Muscle of back (tissue), 11 donors: Measurements from ENCODE around the gene CAMTA1. TPM values are rescaled to one million over a fixed set of nuclear protein-coding genes. Genes with fewer than 3 reads are reported as not detected.
"Not testable (repeated sequence)": the region's sequence is repeated elsewhere in the genome, so short reads cannot be mapped to it uniquely, and the experiment has no call there.

Experiments used
- DNase-seq, 3 donors: peaks; one replicate each; pipeline versions ENCODE4 v3.0.0 to v3.0.0-alpha.2; 2013
- polyA plus RNA-seq, 10 donors: library from polyadenylated mRNA; unstranded; fragments of 120-200 nt; gene quantifications; one replicate each; pipeline ENCODE4 v1.2.1, GENCODE V29; 2013; ENCODE audit not compliant: insufficient read length in 10 of 10

The CAMTA1 gene
- polyA plus RNA-seq, 10 donors = 36.4 to 49.7 (median 44.0) TPM

DNA sequence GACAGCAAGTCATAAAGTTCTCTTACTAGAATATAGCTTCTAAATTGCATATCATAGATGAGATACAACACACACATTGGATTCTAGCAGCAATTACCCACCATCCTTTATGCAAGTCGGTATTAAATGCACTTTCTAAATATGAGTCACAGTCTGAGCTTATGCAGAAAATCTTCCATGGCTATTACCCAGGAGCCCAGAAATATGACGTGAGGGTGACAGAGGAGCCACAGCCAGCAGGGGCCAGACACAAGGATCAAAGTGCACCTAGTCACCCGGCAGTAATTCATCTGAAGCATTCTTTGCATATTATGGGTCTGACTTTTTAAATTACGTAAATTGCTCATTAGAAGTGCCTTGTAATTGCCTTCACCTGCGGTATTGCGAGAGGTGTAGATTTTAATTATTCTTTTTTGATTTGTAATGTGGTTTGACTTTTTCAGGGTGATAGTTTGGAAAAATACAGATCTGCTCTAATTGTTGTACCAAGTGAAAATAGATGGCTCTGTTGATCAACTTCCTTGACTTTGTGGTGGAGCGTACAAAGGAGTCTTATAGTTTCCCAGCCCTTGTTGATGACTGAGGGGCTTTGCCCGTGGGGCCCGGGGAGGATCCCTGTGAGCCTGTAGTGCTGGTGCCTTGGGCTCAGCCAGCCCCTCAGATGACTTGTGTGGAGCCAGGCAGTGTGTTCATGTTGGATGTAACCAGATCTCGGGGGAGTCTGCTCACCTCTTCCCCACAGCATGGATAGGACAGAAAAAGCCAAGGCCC is 515.8 kb downstream of the CAMTA1 start:
- DNase-seq = peak in 1 of 3 donors; percentile 92

- peak in 1 of 3 donors; percentile 21 for DNase-seq
Measured at GRCh38 chr1:7301664-7301981, 516.4 kb downstream of the CAMTA1 start.

DNA sequence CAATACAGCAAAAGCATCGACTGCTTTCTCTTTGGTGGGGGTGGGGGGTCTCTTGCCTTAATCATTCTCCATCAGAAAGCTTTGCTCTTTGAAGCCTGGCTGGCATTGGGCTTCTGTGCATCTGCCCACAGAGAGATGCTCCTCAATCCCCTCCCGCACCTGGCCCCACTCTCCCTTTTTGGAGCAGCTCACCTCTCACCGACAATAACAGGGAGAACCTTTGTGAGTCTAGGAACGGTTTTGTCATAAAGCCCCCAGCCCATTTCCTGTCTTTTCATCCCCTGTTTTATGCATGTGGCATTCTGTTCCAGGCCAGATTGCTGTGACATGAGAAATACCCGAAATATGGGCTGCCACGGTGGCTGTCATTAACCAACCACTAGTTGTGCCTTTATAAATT is 516.9 kb downstream of the CAMTA1 start:
- no peak for DNase-seq

- no peak for DNase-seq
Measured at GRCh38 chr1:7302873-7303272, 517.6 kb downstream of the CAMTA1 start.

DNA sequence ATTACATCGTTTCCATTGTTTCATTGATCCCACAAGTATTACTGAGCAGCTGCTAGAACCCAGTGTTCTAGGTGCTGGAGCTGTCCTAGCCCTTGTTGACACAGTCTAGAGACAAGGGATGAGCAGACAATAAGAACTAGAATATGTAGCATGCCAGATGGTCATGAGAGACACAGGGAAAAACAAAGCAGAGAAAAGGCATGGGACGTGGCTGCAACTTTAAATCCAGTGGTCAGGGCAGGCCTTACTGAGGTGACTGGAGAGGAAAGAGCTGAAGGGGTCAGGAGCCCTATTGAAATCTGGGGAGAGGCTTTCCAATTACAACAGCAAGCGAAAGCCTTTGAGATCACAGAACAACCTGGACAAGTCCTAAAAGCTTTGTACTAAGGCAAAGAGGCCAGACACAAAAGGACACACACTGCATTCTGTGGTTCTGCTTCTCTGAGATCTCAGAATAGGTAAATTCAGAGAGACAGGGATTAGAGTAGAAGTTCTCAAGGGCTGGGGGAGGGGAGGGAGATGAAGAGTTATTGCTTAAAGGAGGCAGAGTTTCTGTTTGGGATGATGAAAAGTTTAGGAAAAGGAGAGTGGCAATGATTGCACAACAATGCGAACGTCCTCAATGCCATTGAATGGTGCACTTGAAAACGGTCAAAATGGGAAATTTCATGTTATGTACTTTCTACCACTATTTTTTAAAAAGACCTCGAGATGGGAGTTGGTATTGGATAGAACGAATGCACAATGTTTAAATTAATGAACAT is 518.5 kb downstream of the CAMTA1 start:
- no peak for DNase-seq

GRCh38 chr1:7313081-7313546 is 527.9 kb downstream of the CAMTA1 start:
- no peak for DNase-seq

GRCh38 chr1:7313826-7314225 is 528.6 kb downstream of the CAMTA1 start:
- no peak for DNase-seq

DNA sequence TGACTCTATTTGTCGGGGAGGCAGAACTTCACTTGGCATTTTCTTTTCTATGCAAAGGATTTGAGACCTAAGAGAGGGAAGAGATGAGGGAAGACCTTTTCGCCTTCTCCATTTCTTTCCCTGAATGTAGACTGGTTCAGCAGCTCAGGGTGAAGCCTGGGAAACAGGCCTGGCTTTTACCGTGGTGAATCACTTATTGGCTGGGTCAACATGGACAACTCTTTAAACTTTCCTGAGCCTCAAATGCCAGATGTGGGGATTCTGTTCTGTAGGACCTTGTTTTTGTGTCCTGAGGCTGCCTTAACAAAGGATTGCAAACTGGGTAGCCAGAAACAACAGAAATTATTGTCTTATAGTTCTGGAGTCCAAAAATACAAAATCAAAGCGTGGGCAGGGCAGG is 530.1 kb downstream of the CAMTA1 start:
- DNase-seq = no peak

DNA sequence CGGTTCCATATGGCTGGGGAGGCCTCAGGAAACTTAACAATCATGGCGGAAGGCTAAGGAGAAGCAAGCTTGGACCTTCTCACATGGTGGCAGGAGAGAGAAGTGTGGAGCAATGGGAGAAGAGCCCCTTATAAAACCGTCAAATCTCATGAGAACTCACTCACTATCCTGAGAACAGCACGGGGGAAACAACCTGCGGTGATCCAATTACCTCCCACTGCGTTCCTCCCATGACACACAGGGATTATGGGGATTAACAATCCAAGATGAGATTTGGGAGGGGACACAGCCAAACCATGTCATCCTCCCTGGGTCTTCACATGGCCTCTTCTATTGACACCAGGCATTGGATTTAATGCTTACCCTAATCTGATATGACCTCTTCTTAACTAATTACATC is 530.7 kb downstream of the CAMTA1 start:
- no peak for DNase-seq

GRCh38 chr1:7317888-7318287 is 532.6 kb downstream of the CAMTA1 start:
- DNase-seq = no peak

DNA sequence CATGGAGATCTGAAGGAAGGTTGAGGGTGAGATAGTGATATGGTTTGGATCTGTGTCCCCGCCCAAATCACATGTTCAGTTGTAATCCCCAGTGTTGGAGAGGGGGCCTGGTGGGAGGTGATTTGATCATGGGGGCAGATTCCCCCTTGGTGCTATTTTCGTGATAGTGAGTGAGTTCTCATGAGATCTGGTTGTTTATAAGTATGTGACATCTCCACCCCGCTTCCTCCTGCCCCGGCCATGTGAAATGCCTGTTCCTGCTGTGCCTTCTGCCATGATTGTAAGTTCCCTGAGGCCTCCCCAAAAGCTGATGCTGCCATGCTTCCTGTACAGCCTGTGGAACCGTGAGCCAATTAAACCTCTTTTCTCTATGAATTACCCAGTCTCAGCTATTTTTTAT is 533.9 kb downstream of the CAMTA1 start:
- no peak for DNase-seq

- DNase-seq = no peak
Measured at GRCh38 chr1:7320661-7321060, 535.4 kb downstream of the CAMTA1 start.

GRCh38 chr1:7322283-7322785 is 537.1 kb downstream of the CAMTA1 start:
- DNase-seq = no peak

DNA sequence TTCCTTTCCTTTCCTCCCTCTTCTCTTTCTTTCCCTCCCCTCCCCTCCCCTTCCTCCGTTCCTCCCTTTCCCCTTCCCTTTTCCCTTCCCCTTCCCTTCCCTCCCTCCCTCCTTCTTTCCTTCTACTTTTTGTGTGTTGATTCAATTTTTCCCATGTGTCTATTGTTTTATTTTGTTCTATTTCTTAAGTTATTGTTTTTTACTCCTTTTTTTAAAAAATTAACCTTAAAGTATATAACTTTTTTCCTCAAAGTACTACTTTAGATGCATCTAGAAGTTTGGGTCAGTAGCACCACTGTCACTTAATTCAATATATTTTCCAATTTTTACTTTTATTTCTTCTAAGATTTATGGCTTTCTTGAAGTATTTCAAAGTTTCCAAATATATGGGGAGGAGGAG is 537.7 kb downstream of the CAMTA1 start:
- no peak for DNase-seq

- DNase-seq = no peak
Measured at GRCh38 chr1:7325254-7325653, 540.0 kb downstream of the CAMTA1 start.

GRCh38 chr1:7326366-7326765 is 541.1 kb downstream of the CAMTA1 start:
- no peak for DNase-seq

- no peak for DNase-seq
Measured at GRCh38 chr1:7327849-7328248, 542.6 kb downstream of the CAMTA1 start.

DNA sequence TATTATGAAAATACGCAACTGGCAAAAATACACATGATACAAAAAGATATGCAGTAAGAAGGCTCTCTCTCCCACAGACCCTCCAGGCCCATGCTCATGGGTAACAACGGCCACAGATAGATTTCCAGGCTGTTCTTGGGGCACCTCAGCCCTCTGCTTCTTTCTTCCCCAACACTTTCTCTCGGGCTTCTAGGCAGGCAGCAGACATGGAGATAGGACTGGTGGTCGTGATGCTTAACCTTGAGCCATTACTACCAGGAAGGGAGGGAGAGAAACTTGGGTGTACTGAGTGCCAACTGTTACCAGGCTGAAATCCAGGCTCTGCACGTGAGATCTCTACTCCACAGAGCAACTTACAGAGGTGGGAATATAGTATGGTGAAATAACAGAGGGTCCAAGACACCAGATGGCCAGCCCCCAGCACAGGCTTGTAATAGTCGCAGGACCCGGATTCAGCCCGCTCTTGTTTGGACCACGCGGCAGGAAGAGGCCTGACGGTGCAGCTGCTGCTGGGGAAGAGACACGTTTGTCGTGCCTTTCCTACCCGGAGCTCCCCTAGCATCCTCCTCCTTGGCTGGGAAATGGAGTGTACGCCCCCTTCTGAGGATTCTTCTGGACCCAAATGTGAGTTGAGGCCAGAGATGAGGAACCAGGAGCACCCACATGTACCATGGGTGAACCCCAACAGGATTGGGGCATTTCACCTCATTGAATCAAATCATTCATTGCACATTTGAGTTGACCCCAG is 544.8 kb downstream of the CAMTA1 start:
- no peak for DNase-seq

DNA sequence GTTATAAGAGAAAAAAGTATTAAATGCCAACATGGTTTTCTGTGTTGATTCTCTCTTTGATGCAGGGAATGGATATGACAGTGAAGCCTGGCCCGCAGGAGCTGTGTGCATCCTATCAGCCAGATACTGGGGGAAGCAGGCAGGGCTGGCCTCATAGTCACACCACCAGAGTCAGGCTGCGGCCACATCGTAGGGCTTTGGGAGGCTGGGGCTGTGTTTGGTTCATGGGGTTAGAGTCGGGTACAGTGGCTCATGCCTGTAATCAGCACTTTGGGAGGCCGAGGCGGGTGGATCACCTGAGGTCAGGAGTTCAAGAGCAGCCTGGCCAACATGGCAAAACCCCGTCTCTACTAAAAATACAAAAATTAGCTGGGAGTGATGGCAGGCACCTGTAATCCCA is 545.5 kb downstream of the CAMTA1 start:
- not testable (repeated sequence) for DNase-seq

GRCh38 chr1:7331926-7332535 is 546.8 kb downstream of the CAMTA1 start:
- DNase-seq = no peak

GRCh38 chr1:7333094-7333493 is 547.8 kb downstream of the CAMTA1 start:
- no peak for DNase-seq

GRCh38 chr1:7333620-7334019 is 548.4 kb downstream of the CAMTA1 start:
- no peak for DNase-seq
